Germinal center (tissue), 1 donor: ENCODE measurements around the gene C2orf49.
"Not testable (repeated sequence)": the region's sequence is repeated elsewhere in the genome, so short reads cannot be mapped to it uniquely, and the experiment has no call there.

Experiments used
- DNase-seq: peaks from one replicate; pipeline ENCODE4 v3.0.0; 2012; ENCODE audit warnings: mixed read lengths, low spot score

C2orf49 gene

DNA sequence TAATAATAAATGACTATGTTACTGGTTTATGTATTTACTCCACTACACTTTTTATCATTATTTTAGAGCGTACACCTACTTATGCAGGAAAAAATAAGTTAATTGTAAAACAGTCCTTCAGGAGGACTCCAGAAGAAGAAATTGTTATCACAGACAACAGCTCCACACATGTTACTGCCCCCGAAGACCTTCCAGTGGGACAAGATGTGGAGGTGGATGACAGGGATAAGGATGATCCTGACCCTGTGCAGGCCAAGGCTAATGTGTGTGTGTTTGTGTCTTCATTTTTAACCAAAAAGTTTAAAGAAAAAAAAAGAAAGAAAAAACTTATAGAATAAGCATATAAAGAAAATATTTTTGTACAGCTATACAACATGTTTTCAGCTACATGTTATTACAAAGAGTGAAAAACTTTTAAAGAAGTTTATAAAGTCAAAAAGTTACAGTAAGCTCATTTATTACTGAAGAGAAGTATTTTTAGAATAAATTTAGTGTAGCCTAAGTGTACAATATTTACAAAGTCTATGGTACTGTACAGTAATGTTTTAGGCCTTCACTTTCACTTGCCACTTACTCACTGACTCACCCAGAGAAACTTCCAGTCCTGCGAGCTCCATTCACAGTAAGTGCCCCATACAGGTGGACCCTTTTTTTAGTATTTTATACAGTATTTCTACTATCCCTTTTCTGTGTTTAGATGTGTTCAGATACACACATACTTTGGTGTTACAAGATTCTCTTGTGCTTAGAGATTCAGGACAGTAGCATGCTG is 15.3 kb upstream of the C2orf49 start:
- DNase-seq, result no peak

DNA sequence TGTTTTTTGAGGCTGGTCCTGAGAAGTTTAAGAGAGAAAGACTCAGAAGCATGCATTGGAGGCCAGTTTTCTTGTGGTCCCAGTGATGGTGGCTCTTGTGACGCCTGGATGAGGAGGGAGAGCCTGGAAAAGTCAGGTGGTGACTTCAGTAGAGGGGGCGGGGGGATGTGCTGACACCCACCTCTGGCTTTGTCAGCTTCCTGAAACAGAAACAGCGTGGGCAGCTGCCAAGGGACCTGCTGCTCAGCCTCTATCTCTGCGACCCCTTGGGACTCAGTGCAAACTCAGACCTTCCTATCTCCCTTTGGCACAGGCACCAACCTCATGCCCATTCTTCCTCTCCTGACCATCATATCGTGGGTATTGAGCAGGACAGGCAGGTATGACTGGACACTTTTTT is 14.2 kb upstream of the C2orf49 start:
- no peak for DNase-seq

DNA sequence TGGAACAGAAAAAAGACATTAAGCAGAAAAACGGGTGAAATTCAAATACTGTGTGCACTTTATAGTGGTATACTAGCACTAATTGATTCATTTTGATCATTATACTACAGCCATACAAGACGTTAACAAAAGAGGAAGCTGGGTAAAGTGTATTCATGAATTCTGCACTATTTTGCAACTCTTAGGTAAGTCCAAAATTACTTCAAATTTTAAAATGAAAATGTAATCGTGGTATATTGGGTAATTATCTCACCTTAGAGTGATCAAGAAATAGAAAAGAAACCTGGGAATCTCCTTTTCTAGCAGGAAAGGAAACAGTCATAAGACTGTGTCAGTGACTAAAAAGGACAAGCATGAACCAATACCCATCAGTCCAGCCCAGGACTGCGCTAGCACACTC is 13.2 kb upstream of the C2orf49 start:
- DNase-seq, result no peak

DNA sequence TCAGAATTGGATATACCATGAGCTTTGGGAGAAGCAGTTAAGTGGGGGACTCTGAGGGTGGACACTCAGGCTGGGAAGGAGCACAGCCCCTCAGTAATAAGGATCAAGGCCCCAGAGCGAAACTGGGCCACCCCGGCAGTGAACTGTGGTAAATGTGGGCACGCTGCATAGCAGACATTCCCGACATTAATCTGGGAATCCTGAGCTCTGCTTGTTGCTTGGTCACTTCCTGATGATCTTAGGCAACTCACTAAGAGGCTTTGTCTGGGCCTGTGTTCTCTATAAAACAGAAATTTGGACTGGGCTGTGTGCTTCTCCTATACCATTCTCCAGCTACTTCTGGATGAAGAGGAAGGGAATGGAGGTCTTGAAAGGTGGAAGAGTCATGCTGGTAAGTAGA is 12.6 kb upstream of the C2orf49 start:
- DNase-seq, result no peak

DNA sequence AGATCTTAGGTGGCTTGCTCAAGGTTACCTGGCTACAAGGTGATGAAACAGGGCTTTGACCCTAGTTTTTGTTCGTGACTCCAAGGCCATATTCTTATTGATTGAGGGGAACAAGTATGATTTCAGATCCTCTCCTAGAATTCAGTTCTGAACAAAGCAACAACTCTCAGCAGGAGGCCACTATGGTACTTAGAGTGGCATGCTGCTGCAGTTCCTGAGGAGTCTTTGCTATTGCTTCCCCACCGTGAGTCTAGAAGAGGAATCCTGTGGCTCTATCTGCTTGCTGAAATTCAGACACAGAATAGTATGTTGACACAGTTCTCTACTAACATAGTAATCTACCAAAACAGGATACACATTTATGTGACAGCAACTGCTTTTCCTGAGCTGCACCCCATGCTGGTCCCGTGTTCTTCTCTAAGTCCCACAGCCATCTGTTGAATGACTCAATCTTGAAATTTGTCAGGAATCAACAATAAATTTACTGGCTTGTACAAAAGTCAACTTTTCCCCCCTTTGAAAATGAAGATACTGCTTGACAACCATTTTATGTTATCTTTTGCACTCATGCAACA is 11.9 kb upstream of the C2orf49 start:
- DNase-seq, result no peak

DNA sequence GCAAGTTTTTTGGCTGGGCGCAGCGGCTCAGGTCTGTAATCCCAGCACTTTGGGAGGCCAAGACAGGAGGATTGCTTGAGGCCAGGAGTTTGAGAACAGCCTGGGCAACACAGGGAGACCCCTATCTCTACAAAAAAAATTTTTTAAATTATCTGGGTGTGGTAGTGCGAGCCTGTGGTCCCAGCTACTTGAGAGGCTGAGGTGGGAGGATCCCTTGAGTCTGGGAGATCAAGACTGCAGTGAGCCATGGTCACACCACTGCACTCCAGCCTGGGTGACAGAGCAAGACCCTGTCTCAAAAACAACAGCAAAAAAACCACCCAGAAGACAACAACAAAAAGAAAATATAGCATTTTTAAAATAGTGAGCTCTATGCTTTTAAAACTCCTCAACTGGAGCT is 10.1 kb upstream of the C2orf49 start:
- DNase-seq, result not testable (repeated sequence)

DNA sequence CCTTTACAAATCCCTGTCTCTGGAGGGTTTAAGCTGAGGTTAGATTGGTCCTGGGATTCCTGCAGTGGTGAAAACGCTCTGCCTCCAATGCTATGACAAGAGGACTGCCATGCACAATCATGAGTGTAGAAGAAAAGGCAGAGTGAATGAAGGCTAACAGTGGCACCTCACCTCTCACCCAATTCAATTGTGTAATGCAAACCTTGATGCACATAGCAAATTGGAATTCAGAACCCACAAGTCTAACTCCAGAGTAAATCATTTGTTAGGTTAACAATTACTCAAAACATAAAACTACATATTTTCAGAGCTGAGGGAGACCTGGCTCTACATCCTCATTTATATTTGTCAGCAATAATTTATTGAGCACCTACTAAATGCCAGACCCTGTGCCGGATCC is 9.7 kb upstream of the C2orf49 start:
- DNase-seq, result no peak

DNA sequence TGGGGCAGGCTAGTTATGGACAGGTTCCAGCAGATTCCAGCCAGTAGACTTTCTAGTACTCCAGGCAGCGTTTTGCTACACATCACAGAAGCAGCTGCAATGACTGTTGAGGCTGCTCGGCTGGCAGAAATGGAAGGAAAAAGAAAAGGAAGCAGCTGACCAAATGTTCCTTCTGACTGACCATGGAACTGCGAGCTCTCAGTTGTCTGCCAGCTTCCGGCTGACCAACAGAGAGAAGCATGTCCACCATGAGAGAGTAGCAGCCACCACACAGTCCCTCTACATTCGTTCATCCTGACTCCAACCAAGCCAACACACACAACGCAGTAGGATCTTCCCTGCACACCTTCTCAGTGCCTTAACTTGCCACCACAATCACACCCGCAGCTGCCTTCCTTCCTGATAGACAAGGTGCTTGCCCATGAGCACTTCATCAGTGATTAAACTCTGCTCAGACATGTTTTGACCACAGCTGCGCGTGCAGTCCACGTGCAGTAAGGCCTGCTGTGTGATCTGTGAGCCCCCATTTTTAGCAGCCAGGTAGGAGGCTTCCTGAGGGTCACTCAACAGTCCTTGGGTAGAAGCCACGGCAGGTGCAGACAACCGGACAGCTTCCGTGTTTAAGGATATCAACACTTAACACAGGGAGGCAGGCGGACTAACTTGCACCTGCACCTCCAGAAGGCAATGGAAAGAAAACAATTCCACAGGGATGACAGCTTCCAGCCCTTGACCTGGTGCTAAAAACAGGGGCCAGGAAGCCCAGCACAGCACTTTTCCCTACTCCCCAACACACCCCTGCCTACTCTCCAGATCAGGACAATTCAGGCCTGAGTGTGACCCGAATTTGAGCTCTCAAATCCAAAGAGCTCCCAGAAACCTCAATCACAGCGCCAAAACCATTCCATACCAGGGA is 8.8 kb upstream of the C2orf49 start:
- no peak for DNase-seq

DNA sequence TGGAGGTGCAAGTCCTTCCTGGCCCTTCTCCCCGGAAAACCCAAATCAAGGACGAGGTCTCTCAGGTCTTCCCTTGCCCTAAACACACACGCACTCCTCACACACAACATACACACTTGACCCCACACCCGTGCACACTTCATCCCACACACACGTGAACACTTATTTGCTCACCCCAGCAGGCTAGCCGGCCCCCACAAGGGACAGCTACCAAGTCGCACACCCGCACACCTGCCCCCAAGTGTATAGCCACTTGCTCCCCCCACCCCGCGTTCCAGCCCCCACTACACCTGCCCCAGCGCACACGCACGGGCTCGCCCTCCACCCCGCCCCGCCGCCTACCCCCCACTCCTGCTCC is 8.2 kb upstream of the C2orf49 start:
- peak; percentile 21 for DNase-seq

DNA sequence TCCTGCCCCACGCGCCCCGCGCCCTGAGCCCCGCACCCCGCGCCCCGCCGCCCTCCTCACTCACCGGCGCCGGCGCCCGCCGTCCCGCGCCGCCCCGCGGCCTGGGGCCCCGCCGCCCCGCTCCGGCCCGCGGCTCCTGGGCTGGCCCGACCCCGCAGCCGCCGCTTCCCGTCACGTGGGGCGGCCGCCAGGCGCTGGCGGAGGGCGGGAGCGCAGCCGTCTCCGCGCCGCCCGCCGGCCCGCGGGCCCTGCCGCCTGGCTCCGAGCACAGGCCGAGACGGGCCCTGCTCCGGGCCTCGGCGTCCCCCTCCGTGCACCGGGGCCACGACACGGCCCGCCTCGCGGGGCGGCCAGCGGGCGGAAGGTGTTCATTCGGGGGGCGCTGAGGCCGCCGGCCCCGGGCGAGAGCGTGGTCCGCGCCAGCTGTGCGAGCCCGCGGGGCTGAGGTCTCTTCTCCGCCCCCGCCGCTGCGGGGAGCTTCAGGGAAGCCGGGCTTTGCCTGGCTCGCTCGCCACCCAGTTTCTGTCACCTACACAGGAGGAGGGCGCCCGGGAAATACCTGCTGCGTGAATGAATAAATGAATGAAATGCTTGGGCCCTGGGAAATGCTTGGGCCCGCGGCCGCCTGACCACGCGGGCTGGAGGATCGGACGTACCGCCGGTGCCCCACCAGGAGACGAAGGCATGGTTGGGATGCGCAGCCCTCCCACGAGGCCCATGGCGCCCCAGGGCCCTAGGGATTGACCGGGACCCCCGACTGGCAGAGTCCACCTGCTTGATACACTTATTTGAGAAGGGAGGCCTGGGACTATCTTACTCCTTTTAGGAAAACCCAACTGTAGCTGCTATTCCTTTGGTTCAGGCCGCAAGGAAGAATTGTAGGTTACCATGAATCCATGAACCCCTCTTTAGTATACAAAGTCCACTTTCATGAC is 7.5 kb upstream of the C2orf49 start, which contains the start of gene TGFBRAP1:
TSS of gene TGFBRAP1 (minus strand) at position 175 of the 935 bp plus-strand sequence. CDS start 21,434 bp downstream, outside the sequence.
- DNase-seq, result peak; percentile 76

DNA sequence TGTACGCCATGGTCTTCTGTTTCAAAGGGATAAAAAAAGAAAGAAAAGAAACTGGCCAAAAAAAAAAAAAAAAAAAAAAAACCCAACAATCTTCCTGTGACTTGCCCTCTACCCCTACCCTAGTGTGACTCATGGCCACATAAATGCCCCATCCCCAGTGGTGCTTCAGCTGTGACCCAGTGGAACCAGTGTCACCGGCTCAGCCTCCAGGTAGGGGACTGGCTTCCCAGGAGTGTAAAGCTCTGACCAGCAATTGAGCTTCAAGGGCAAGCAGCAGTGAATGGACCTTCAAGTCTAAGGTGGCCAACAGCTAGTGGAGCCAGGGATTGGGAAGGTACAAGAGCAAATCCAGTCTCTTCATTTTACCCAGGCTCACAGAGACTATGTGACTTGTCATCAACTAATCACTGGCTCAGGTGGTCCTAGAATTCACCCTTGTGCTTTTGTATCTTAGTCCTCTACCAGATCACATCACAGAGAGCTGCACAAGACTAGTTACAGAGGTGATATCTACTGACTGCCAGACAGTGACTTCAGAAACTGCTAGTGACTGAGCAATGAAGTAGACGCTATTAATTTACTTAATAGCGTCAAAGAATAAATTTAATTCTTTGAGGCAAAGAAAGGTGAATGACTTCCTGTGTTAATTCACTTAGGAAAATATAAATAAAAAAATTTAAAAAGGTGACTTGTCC is 6.5 kb upstream of the C2orf49 start:
- no peak for DNase-seq

DNA sequence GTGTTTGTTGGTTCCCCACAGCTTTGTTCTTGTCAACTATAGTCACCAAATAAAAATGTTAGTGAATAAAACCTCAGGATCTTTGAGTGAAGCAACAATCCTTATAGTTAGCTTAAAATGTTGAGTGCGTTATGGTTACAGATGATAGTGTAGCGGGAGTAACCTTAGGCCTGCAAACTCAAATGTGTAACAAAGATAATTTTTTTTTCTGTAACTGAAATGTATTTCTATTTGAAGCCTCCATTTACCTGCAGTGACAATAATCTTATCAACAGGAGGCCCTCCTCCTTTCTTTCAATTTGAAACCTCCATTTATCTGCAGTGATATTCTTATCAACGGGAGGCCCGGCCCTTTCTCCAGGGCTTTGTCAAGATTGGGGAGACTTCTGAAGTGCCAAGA is 3.1 kb upstream of the C2orf49 start:
- no peak for DNase-seq

DNA sequence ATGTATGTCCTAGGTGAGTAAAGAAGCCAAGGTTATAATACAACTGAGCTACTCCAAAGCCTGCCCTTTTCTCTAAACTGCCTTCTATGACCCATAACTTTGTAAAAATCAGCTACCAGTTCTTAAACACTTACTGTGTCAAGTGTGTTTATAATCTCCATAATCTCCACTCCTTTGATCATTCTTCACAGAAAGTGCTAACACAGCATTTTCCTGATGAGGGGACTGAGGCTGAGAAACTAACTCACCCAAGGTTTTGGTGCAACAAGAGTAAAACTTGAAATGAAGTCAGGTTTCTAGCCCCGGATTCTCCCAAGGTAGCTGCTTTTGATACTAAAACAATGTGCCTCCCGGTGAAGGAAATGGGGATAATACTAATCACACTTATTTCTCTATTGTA is 1.9 kb upstream of the C2orf49 start:
- DNase-seq, result no peak

DNA sequence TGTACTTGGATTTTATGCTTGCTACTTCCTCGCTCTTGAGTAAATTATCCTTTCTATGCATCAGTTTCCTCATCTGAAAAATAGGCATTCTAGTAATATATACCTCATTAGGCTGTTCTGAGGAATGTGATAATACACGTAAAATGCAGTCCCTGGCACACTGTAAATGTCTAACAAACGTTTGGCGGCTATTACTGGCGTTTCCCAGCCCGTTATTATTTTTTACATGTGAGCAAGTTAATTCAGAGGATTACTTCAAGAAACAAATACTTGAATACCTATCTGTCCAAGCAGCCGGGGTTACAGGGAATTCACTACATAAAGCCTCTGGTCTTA is 586 bp upstream of the C2orf49 start:
- DNase-seq, result no peak

DNA sequence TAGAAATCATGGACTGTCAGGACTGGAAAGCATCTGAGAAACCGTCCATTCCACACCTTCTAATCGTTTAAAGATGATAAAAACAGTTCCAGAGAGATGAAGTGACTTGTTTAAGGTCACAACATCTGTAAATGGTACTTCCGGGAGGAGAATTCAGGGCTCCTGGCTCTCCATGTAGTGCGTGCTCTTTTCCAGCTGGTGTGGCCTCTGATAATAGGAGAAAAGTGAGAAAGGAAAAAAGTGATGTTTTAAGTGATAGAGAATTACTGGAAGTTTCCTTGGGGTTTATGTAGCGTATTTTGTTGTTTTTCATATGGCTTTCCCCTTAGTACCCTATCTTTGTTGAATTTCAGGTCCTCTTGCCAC is 663 bp downstream of the C2orf49 start:
- no peak for DNase-seq

DNA sequence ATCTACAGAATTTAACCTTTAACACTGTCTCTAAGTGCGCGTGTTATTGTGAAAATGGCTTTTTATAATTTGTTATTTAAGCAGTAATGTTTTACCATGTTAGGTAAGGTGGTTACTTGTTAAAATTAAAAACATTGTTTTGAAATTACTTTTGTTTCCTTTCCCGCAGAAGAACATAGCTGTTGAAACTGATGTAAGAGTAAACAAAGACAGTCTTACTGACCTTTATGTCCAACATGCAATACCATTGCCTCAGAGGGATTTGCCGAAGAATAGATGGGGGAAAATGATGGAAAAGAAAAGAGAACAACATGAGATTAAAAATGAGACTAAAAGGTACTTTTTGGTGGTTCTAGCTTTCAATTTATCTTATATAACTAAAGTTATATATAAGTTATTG is 2.1 kb downstream of the C2orf49 start:
- no peak for DNase-seq

DNA sequence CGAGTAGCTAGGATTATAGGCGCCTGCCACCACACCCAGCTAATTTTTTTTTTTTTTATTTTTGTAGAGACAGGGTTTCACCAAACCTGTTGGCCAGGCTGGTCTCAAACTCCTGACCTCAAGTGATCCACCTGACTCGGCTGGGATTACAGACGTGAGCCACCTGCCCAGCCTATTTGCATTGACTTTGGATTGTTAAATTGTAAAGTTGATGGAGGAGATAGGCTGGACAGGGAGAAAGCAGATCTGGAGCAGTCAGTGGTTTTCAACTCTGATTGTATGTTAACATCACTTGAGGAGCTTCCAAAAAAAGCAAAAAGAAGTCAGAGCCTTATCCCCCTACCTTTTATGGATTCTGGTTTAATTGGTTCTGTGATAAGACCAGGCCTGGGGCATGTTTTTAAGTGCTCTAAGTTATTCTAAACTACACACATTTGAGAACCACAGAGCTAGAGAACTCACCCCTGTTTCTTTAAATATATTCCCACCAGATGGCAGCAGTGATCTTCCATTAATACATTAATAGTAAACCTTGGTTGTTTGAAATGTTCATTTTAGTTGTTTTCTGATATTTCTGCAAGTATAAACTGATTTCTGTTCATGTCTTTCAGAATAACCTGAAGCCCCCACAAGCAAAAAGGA is 7.5 kb downstream of the C2orf49 start:
- DNase-seq, result no peak

DNA sequence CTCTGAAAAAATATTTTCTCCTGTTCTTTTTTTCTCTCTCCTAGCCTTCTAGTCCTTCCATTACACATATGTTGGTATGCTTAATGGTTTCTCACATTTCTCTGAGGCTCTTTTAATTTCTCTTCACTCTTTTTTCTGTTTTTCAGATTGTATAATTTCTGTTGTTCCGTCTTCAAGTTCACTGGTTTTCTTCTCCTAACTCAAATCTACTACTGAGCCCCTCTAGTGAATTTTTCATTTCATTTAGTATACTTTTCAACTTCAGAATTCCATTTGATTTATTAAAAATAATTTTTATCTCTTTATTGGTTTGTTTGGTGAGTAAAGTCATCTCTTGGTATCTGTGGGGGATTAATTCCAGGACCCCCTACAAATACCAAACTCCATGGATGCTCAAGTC is 19.8 kb downstream of the C2orf49 start:
- DNase-seq, result no peak

DNA sequence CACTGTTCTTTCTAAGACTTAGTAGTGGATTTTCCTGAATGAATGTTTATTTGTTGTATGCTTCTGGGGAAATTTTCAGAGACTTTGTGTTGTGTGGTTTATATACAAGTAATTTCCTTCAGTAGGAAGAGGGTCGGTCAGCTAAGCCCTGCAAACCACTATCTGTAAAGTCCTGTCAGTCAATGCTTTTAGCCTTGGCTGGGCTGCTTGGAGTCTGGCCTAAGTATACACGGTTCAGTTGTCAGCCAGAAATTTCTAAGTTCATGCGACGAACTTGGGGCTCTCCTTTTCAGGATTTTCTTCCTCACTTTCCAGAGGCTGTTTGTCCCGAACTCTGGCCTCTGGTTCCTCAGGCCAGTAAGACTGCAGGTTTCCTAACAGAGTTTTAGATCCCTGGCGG is 21.3 kb downstream of the C2orf49 start:
- no peak for DNase-seq

DNA sequence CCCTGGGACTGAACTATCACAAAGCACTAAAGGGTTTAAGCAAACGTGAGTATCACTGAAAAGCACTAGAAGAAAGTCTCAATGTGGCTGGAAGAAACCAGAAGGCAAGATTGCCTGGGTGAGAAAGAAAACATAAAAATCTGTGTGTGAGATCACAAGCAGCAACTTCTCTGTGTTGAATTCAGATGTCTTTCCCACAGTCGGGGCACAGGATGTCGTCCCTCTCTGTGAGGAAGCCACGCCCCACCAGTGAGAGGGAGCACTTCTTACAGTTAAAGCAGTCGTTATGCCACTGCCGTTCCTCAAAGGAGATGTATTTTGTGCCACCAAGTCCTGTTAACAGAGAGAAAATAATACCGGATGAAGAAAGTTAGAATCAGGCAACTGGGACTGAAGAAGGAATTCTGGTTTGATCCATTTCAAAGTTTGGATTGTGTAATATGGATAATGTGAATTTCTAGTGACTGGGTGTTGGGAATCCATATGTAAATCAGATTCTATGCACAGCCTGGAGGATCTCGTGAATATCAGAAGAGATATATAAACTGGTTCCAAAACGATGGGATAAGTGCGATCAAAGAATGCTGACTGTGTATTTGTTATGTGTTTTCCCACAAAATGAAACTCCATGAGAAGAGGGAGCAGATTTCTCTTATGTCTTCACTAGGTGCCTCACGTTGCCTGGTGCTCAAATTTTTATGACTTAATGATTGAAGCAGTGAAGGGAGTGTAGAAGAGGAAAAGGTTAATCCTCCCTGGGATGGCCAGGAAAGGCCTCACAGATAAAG is 24.0 kb downstream of the C2orf49 start:
- DNase-seq, result no peak
